GM23338 (cell line): ENCODE results near the gene GC.

Source experiments
- CTCF ChIP-seq, 2 experiments: fragments of 200-600 bp in 1 of 2; sonication (generic) in 1 of 2; conservative IDR thresholded peaks; 2 replicates each; pipeline versions ENCODE4 v1.5.1 to v1.6.1; 2016 to 2017; ENCODE audit warnings: antibody characterized with exemption in 2 of 2, low read depth in 2 of 2, mild to moderate bottlenecking in 2 of 2, moderate library complexity in 1 of 2
- EZH2phosphoT487 ChIP-seq: fragments of 200-600 bp; sonication (generic); IDR thresholded peaks from one replicate; pipeline ENCODE4 v1.8.1; 2018; ENCODE audit warnings: antibody characterized with exemption; ENCODE audit not compliant: unreplicated experiment

GRCh38 chr4:71697031-71697430 is 86.8 kb downstream of the GC start:
- TF ChIP-seq CTCF (conservative IDR thresholded peaks at IDR 0.05; ENCODE audit: low read depth in 2 of 2): no peak
- no peak for TF ChIP-seq EZH2phosphoT487
